ENCODE results near the gene DDX51. TPM values are rescaled to one million over a fixed set of nuclear protein-coding genes. Genes with fewer than 3 reads are reported as not detected.

The DDX51 gene
- 9.6 and 10.6 TPM in 2 replicates for total RNA-seq

GRCh38 chr12:132144115-132144809 lies at the start of gene DDX51, which contains the start of gene NOC4L:
DDX51 (minus strand) TSS chr12:132144319; CDS start chr12:132144296, 23 bp downstream.
NOC4L (plus strand) TSS chr12:132144457; CDS start chr12:132144489, 32 bp downstream.

Other genes with a start within 250 kb of the DDX51 start
- gene ULK1, start 249.7 kb downstream of the DDX51 start, total RNA-seq: 5.8 and 6.6 TPM in 2 replicates
- 11.9 and 12.5 TPM in 2 replicates for gene PUS1, start 215.0 kb downstream of the DDX51 start, total RNA-seq
- 6.6 and 8.6 TPM in 2 replicates for gene EP400, start 194.4 kb downstream of the DDX51 start, total RNA-seq
- gene NOC4L, start 138 bp upstream of the DDX51 start, total RNA-seq: 18.1 and 22.4 TPM in 2 replicates
- gene GALNT9, start 185.3 kb upstream of the DDX51 start, total RNA-seq: 0.67 TPM in 1 of 2 replicates, not detected in the other

All from bronchus fibroblast of lung (primary cell).